Body of pancreas (tissue), 4 donors: ENCODE measurements around the gene MRPS14.

ENCODE experiments used
- CTCF ChIP-seq, 7 experiments: fragments of 450-650 bp in 4 of 7; fragments of 200-600 bp in 3 of 7; sonication (generic) in 3 of 7; IDR thresholded peaks; one replicate each; pipeline ENCODE4 v1.5.1; 2016 to 2019; ENCODE audit warnings: antibody characterized with exemption in 7 of 7
- POLR2A ChIP-seq, 3 donors: fragments of 450-650 bp; IDR thresholded peaks; one replicate each; pipeline ENCODE4 v1.6.1; 2016; ENCODE audit warnings: antibody characterized with exemption in 3 of 3, mild to moderate bottlenecking in 2 of 3

GRCh38 chr1:174997041-174997440, 26.2 kb downstream of the MRPS14 start:
- no peak for TF ChIP-seq CTCF (IDR thresholded peaks at IDR 0.05)
- TF ChIP-seq POLR2A (IDR thresholded peaks at IDR 0.05) = no peak
